Inflammatory macrophage treated with lipopolysaccharide for 4 hours (primary cell): ENCODE data around the gene ERMAP.
"Not testable (repeated sequence)": the region's sequence is repeated elsewhere in the genome, so short reads cannot be mapped to it uniquely, and the experiment has no call there.

Experiments used
- DNase-seq: peaks from one replicate; pipeline ENCODE4 v3.0.0-alpha.2; 2020

The ERMAP gene

DNA sequence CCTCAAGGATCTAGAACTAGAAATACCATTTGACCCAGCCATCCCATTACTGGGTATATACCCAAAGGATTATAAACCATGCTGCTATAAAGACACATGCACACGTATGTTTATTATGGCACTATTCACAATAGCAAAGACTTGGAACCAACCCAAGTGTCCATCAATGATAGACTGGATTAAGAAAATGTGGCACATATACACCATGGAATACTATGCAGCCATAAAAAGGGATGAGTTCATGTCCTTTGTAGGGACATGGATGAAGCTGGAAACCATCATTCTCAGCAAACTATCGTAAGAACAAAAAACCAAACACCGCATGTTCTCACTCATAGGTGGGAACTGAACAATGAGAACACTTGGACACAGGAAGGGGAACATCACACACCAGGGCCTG lies 2.1 kb upstream of the ERMAP start:
- not testable (repeated sequence) for DNase-seq

DNA sequence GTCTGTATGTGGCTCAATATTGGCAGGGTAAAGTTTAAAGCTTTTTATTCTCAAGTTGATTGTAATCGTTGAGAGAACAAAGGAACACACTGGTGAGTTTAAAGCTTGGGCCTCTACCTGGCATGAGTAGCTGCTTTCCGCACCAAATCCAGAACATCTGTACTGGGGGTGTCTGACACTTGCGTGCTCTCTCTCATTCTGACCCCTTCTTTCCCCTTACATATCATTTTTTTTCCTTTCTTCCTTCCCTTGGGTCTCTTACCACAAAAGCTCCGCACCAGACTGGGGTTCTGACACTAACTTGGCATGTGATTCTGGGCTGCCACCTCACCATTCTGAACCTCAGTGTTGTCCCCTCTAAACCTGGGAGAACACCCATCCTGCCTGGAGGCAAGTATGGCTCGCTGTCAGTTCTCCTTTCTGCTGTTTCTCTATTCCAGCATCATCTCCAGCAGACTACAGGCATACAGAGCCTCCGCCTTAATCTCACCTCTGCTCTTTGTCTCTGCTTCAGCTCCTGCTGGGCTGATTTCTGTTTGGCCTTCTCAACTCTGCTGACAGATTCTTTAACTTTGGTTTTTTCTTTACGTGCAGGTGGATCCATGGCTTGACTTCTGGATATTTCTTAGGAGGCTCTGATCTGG lies 859 bp upstream of the ERMAP start:
- DNase-seq, result no peak

DNA sequence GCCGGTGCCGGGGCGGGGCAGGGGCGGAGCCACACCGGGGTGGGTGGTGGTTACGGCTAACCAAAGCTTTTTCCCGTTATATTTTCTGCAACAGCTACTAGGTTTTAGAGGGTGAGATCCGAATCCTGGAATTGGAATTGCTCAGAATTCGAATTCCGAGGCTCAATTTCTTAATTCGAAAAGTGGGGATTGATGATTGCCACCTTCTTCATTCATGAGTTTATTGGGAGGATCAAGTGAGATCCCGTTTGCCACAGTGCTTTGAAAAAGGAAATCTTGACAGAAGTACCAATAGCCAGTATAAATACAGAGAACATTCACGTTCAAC lies 482 bp downstream of the ERMAP start:
- DNase-seq, result no peak

DNA sequence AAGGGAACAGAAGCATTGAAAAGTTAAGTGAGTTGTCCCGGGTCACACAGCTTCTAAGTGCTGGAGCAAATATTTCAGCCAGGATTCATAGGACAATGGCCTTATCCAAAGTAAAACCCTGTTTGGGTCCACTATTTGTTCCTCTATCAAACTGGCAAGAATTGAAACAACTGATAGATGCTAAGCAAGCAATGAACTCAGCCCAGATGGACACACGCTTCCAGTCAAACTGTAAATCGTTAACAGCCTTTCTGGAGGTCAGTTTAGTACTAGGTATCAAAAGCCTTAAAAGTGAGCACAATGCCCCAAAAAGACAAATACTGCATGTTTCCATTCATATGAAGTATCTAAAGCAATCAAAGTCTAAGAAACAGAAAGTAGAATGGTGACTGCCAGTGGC lies 1.1 kb downstream of the ERMAP start:
- no peak for DNase-seq

DNA sequence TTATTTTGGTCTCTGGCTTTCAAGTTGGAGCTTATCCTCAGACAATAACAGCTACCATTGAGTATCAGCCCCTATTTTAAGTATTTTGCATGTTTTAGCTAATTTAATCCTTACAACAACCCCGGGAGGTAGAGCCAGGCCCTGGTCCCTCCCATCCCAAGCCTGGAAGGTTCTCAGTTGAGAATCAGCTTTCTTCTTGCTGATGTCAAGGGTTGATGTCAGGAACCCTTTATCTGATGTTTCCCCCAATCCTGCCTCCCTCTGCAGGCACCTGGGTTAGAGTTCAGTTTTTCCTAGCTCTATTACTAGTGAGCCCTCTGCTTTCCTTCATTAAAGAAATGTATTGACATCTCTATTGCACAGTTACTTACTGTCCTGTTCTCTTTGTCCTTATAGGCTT lies 3.9 kb downstream of the ERMAP start:
- DNase-seq, result no peak

DNA sequence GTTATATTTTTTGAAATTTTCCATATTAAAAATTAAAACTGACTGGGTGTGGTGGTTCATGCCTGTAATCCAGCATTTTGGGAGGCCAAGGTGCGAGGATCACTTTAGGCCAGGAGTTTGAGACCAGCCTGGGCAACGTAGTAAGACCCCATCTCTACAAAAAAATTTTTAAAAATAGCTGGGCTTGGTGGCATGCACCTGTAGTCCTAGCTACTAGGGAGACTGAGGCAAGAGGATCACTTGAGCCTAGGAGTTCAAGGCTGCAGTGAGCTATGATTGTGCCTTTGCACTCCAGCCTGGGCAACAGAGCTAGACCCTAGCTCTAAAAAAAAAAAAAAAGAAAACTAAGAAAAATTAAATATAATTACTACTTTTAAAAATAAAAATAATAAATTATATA lies 4.8 kb downstream of the ERMAP start:
- DNase-seq, result no peak

DNA sequence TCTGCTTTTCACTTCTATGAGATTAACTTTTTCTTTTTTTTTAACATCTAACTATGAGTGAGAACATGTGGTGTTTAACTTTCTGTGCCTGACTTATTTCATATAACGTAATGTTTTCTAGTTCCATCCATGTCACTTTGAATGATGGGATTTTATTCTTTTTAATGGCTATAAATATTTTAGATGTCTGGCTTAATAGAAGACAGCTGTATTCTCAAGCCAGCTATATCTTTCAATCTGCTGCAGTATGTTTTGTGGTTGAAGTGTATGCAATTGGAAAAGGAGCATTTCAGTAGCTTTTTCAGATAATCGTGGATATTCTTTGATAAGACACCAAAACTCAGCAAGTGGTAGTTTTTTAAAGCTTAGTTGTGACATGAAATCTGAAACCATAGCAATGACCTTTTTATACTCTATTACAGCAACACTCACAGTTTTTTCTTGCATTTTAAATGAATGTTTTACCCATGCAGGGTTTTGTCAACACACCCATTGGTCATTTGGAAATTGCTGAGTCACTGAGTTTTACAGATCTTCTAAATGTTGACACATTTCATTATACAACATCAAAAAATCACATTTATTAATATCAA lies 6.0 kb downstream of the ERMAP start:
- peak; percentile 55 for DNase-seq

DNA sequence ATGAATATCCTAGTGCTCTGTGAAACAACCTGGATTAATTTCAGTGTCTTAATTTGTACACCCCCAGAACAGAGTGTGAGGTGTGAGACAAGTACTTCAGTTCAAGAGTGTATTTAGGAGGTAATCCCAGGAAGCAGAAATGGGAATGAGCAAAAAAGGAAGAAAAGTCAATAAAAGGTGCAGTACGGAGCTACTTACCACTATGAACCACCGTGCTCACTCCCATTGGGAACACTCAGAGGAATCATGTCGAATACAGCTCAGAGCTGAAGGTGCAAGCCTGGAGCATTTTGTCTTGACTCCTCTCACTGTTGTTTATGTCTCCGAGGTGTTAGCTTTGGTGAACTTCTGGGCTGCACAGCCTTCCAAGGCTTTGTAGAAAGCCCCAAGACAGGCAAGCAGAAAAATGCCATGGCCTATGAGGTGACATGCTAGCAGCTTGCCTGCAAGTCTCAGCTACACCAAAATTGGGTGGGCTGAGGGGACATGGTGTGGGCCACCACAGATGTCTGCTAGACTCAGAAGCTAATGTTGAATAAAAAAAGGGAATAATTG lies 7.6 kb downstream of the ERMAP start:
- no peak for DNase-seq

DNA sequence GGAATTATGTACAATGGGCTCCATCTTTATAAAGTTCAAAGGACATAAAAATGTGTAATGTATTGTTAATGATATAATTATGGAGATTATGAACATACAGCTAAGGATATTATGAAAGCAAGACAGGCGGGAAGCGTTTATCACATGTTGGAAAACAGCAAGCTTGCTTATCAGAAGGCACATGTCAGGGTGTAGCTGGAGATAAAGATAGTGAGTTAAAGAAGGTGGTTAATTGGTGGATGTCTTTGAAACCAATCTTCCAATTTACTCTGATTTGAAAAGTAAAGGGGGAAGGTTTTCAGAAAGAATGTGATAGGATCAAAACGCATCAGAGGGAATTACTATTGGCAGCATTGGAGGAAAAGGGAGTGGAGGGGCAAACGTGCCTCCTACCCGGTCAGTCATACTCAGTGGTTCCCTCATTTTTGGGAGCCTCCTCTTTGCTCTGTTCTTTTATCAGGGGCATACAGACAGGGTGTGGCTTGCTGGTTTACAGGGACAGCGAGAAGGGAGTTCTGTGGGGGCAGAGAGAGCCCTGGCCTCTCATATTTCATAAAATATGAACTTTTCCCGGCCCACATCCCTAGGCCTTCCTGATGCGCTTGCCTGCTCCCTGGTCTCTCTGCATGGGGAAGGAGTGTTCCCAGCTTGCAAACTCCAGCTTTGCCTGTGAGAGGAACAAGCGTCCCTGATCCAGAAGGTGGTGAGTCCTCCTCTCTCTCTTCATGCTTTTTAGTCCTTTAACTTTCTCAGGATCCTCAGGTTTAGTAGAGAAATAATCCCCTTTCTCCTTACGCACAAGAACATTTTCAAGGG lies 8.3 kb downstream of the ERMAP start:
- DNase-seq, result no peak

DNA sequence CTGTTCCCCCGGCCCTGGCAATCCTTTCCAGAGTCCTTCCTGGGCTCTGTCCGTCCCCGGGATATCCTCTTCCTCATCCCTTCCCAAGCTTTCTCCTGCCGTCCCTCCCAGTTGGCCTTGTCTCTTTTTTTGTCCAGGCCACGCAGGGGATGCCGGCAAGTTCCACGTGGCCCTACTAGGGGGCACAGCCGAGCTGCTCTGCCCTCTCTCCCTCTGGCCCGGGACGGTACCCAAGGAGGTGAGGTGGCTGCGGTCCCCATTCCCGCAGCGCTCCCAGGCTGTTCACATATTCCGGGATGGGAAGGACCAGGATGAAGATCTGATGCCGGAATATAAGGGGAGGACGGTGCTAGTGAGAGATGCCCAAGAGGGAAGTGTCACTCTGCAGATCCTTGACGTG lies 13.7 kb downstream of the ERMAP start:
- no peak for DNase-seq

DNA sequence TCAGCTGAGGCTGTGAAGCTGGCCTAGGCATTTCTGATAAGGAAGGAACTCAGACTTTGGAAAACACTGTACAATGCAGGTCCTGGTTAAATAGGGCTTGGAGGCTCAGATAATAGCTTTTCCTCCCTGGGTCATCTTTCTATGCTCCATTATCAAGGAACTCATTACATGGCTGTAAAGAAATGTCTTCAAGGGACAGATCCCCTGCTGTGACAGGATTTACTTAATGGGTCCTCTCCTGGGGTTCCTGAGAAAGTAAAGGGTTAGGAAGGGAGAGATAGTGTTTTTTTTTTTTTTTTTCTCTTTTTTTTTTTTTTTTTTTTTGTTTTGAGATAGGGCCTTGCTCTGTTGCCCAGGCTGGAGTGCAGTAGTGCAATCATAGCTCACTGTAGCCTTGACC lies 14.4 kb downstream of the ERMAP start:
- no peak for DNase-seq

DNA sequence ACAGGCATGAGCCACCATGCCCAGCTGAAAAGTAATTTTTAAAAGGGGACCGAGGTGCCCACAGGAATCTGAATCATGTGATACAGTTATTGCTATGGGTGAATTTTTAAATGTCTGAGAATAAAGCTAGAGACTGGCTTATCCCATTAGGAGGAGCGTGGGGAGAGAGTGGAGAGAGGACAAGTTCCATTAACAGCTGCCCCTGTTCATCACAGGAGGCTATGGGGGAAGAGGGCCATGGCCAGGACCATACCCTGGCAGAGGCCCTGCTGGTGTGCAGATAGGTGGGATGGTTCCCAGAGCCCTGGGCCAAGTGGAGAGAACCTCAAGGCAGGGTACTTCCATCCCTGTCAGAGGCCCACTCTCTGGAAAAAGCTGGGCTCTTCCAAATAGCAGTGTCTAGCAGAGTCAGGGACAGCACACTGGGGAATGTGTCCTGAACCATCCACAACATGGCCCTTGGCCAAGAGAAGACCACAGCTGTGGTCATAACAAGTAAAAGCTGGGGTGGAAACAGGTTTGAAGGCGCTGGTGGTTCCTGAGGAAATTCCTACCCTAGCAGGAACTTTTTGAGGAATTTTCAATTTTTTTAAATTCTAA lies 15.8 kb downstream of the ERMAP start:
- DNase-seq, result no peak

DNA sequence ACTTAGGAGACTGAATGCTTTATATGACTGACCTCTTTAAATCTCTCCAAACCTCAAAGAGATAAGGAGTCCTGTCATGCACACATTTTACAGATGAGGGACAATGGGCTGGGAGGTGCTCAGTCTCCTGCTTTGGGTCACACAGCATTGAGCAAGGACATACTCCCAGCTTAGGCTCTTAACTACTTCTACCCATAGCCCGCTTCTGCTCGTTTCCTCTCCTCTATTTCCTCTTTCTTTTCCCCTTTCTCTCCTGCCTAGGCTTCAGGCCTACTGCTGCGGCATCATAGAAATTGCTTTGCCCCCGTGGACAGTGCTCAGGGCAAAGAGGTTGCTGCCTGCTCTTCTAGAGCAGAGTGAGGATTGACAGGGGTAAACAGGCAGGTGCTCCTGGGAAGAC lies 17.1 kb downstream of the ERMAP start:
- peak; percentile 49 for DNase-seq

DNA sequence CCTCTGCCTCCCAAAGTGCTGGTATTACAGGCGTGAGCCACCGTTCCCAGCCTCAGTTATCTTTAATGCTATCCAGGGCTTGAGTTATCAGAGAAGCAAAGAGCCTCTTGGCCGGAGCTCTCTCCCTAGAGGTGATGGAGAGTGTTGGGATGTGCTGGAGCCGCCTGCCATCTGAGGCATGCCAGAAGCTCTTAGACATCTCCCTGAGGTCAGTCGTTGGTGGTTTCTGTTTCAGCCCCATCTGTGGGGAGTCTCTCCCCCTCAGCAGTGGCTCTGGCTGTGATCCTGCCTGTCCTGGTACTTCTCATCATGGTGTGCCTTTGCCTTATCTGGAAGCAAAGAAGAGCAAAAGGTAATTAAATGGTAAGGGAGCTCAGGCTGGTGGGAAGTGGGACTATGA lies 17.9 kb downstream of the ERMAP start:
- no peak for DNase-seq

DNA sequence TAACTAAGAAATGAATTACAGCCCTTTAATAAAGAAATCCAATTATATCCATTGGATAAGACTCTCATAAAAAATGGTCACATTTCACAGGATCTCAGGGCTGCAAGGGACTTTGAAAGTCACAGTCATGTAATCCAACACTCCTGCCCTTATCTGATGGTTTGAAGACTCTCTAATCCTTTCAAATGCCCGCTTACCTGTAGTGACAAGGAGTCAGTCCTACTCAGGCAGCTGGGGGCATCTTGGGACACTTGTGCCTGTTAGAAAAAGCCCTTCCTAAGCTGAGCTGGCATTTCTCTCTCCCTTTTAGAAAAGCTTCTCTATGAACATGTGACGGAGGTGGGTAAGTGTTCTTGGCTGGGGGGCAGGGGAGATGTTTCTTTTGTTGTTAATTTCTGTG lies 18.5 kb downstream of the ERMAP start:
- DNase-seq, result no peak

DNA sequence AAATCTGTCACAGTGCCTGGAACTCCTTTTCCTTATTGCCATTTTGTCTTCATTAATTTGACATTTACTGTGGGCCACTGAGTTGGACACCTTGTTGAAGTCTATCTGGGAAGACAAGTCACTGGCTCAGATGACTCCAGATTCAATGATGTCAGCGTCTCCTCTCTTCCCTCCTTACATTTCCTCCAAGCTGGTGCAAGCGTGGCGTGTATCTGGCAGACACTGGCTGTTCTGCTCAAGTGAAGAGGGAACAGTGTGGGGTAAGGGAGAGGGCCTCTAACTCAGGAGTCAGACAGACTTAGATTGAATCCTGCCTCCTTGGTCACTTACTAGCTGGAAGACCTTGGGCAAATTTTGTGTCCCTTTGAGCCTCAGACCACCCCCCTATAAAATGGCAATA lies 20.8 kb downstream of the ERMAP start:
- DNase-seq, result peak; percentile 69

DNA sequence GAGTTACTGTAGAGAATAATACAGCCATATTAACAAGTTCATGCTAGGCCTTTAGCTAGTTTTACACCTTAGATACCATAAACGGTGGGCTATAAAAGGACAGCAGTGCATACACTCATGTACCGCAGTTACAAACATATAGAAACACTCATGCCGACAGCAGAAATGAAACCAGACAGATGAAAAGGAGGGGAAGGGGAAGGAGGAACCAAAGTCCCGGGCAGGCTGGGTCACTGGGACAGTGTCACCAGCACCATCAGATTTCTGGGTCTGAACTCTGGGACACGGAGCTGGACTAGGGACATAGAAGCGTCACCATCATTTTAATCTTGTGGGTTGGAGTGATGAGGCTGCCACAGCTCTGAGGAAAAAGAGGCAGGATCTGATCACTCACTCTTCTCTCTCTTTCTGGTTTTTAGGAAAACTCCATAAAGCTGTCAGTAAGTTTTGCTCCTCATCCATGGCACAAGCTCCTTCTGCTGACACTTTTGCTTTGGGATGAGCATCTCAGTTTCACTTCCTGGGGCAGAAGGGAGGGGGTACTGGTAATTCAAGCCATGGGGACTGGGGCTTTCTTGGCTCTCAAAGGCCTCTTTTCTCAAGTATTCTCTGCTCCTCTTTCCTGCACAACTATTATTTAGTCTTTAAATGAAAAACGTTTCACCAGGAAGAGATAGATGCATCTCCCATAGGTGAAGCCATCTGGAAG lies 21.7 kb downstream of the ERMAP start:
- peak; percentile 78 for DNase-seq

DNA sequence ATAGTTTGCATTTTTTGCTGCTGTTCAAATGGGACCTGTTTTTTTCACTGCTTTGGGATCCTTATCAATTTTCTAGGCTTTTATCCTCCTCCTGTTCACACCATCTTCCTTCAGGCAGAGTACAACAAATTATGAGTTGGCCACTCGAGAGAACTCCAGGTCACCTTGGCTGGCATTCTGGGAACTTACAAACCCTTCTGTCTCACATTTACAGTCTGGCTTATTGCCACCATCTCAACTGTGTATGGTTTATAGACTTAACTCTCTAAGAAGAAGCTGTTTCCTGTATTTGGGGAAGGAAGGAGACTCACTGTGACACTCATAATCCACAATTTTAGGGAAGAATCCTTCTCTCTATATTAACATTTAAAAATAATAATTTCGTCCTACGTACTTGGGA lies 24.1 kb downstream of the ERMAP start:
- DNase-seq, result no peak

DNA sequence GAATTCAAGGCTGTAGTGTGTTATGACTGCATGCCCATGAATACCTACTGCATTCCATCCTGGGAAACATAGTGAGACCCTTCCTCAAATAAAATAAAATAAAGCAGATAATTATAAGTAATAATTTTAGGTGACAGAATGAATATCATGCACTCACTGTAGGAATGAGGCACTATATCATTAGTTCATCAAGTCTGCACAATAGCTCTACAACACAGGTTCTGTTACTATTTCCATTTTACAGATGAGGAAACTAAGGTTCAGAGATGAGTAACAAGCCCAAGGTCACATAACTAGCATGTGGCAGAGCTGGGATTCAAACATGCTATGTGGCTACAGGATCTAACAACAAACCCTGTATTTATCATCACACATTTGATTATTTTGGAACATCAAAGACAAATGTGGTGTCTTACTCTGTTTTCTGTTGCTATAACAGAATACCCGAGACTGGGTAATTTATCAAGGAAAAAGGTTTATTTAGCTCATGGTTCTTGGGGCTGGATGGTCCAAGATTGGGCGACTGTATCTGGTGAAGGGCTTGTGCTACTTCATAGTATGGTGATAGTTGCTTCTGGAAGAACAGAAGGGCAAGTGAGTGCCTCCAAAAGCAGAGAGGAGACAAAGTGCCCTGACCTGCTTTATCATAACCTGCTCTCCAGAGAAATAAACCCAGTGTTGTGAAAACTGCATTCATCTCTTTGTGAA lies 24.7 kb downstream of the ERMAP start:
- no peak for DNase-seq

DNA sequence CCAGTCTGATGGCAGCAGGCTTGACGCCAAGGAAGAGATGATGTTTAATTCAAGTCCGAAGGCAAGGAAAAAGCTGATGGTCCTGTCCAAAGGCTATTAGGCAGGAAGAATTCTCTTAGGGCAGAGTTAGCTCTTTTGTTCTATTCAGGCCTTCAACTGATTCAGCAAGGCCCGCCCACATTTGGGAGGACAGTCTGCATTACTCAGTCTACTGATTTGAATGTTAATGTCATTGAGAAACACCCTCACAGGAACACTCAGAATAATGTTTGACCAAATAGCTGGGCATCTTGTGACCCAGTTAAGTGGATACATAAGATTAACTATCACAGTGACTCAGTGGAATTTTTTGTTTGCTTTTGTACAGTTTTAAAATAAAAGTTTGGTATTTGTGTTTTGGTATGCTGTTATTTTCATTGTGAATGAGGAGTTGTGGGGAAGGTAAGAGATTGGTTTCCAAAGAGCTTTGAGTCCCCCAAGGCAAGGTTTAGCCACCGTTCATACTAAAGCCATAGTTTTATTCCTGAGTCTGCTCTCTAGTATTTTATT lies 27.7 kb downstream of the ERMAP start:
- peak; percentile 90 for DNase-seq

DNA sequence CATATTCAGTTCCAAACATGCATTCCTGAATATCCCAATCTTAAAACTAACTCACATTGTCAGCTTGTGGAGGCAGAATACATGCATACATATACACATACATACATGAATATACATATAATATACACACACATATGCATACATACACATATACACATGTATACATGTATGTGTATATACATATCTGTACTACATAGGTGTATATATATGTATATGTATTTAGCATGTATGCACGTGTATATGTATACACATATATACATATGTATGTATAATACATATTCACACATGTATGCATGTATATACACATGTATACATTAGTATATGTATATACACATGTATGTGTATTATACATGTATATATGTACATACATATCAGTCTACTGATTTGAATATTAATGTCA lies 28.3 kb downstream of the ERMAP start:
- no peak for DNase-seq

DNA sequence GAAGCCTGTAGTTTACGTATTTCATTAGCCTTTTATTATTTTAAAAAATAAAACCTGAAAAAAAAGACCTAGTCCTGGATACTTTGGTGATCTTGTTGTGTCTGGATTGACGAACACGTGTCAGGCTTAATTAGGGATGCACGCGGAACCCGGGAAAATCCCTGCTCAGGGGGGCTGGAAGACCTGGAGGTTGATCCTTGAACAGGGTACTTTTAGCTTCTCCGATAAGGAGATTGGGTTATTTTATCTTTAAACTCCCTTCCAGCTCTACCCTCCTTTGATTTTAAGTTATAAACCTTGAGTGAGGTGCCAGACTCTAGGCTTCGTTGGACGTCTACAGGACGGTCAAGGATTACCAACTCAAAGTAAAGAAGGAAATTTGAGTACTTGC lies 28.9 kb downstream of the ERMAP start:
- DNase-seq, result no peak
